T-helper 2 cell treated with Interferon-gamma antibody and Interleukin-4, amounts not matched to agents 5 μg/mL and 100 μg/mL, for 36 hours (primary cell): ENCODE data around the gene TMPRSS13.
A peak's percentile ranks its signal among the peaks of the same experiment; 100 is the strongest.

Experiments
- DNase-seq: peaks from one replicate; pipeline ENCODE4 v3.0.0; 2021; ENCODE audit warnings: low spot score
- H3K27ac Mint-ChIP-seq: one replicate; pipeline ENCODE4 v1.8.0; 2021; ENCODE audit warnings: mild to moderate bottlenecking, mixed read lengths
- H3K27me3 Mint-ChIP-seq: one replicate; pipeline ENCODE4 v1.8.0; 2021; ENCODE audit warnings: low read depth, mixed read lengths
- H3K36me3 Mint-ChIP-seq: one replicate; pipeline ENCODE4 v1.8.0; 2021; ENCODE audit warnings: low read depth, mixed read lengths
- H3K4me1 Mint-ChIP-seq: one replicate; pipeline ENCODE4 v1.8.0; 2021; ENCODE audit warnings: low read depth, mixed read lengths
- H3K4me3 Mint-ChIP-seq: one replicate; pipeline ENCODE4 v1.8.0; 2022; ENCODE audit warnings: mild to moderate bottlenecking, moderate library complexity, mixed read lengths
- H3K9me3 Mint-ChIP-seq: one replicate; pipeline ENCODE4 v1.8.0; 2021; ENCODE audit warnings: mixed read lengths

TMPRSS13 gene

DNA sequence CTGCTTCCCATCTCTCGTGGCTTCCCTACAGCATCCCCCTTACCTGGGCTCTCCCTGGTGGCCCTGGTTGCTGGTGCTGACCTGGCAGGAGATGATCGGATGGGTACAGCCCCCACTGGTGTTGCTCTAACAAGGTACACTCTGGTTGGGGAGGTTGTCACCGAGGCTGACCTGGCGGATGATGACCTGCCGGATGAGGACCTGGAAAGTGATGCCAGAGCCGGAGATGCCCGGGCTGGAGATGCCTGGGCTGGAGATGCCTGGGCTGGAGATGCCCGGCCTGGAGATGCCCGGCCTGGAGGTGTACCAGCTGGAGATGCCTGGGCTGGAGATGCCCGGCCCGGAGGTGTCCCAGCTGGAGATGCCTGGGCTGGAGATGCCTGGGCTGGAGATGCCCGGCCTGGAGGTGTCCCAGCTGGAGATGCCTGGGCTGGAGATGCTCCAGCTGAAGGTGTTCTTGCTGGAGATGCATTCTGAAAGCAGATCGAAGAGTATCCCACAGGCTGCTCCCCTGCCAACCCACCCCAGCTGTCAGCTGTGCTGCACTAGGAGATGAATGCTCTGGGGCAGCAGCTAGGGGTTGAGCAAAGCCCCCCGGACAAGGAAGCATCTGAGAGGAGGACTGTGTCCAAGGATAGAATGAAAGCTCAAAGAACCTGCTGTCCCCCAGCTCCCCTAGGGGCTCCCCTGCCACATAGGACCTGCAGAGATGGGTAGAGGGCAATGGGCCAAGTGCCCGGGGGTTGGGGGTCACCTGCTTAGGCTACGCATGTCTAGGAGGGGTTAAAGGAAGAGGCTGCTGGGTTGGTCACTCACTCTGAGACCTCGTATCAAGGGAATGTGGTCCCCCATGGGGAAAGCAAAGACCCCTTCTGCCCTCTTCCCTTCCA lies 10.6 kb downstream of the TMPRSS13 start:
- H3K9me3 Mint-ChIP-seq, result no peaks in the 10 kb centered on the region
- H3K27me3 Mint-ChIP-seq, result no peaks in the 10 kb centered on the region
- no peaks in the 10 kb centered on the region for H3K36me3 Mint-ChIP-seq
- no peak for DNase-seq
- H3K27ac Mint-ChIP-seq, result no peak overlapping the region
- peaks cover 6% of the 10 kb centered on the region for H3K4me1 Mint-ChIP-seq
- no peak overlapping the region for H3K4me3 Mint-ChIP-seq

DNA sequence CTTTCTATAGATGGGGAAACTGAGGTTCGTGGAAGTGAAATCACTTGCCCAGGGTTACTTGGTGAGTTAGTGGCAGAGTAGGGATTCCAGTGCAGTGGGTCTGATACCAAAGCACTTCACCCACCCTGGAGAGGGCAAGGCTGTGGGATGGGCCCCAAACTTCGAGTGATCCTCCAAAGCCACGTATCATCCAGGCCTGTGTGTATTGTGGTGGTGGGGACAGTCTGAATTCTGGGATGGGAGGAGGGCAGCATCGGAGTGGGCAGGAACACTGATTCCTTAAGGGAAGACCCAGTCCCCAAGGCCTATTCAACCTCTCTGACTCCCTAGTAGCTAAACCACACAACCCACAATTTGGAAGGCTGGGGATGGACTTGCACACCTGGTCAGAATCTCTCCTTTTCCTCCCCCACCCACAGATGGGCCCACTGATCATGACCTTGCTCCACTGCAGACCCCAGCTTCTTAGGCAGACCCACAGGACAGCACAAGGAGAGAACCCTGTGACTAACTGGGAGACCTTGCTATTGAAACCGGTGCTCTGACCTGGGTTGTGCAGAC lies 11.5 kb downstream of the TMPRSS13 start:
- no peak overlapping the region for H3K27ac Mint-ChIP-seq
- no peak overlapping the region for H3K4me3 Mint-ChIP-seq
- H3K9me3 Mint-ChIP-seq, result no peaks in the 10 kb centered on the region
- no peaks in the 10 kb centered on the region for H3K27me3 Mint-ChIP-seq
- H3K36me3 Mint-ChIP-seq, result no peaks in the 10 kb centered on the region
- no peak for DNase-seq
- H3K4me1 Mint-ChIP-seq, result peaks cover 8% of the 10 kb centered on the region

DNA sequence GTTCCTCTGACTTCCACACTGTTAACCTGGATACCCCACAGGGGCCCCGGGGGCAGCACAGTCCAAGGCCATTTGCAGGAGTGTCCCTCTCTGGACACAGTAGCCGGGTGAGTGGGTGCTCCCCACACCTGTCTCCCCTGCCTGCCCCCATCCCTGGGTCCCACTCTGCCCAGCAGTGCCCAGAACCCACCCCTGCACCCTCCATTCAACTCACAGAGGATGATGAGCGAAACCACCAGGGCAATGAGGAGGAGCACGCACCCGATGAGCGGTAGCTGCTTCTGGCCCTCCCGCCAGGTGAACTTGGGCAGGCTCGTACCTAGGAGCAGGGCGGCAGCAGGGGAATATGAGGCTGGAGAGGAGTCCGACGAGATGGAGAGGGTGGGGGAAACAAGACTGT lies 12.2 kb downstream of the TMPRSS13 start:
- no peaks in the 10 kb centered on the region for H3K36me3 Mint-ChIP-seq

DNA sequence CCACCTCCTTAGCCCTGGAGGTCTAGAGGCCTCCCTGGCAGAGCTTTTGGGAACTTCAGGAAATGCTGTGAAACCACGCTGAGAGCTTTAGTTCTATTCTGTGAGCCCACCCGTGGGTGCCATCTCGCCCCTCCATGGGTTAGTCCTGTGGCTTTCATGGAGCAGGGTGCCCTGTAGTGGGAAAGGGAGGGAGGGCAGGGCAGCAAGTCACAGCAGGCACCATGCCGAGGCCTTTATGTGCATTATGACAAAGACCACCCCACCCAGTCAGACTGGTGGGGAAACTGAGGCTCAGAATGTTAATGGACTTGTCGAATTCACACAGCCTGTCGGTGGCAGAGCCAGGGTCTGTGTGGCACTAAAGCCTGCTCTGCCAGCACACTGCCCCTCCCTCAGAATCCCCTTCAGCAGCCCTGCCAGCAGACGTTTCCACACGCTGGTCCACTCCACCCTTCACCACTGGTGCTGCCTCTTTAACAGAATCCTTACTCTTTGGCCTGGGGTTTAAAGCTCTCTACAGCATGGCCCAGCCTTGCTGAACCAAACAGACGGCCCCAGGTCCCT lies 13.4 kb downstream of the TMPRSS13 start:
- no peak overlapping the region for H3K4me3 Mint-ChIP-seq
- no peak for DNase-seq
- H3K27ac Mint-ChIP-seq, result no peak overlapping the region
- H3K27me3 Mint-ChIP-seq, result no peaks in the 10 kb centered on the region
- H3K36me3 Mint-ChIP-seq, result no peaks in the 10 kb centered on the region
- peaks cover 8% of the 10 kb centered on the region for H3K4me1 Mint-ChIP-seq
- no peaks in the 10 kb centered on the region for H3K9me3 Mint-ChIP-seq

More for the DNA sequence above, 12.2 kb downstream of the TMPRSS13 start:
- Mint-ChIP-seq H3K27ac (no peak overlapping the region), H3K9me3 (no peaks in the 10 kb centered on the region), H3K27me3 (no peaks in the 10 kb centered on the region), H3K4me1 (peaks cover 8% of the 10 kb centered on the region), H3K4me3 (no peak overlapping the region)
- DNase-seq, result no peak

GRCh38 chr11:117914991-117915618 lies 14.1 kb downstream of the TMPRSS13 start:
- Mint-ChIP-seq H3K9me3 (no peaks in the 10 kb centered on the region), H3K27me3 (no peaks in the 10 kb centered on the region), H3K4me3 (no peak overlapping the region), H3K36me3 (no peaks in the 10 kb centered on the region), H3K27ac (no peak overlapping the region), H3K4me1 (peaks cover 8% of the 10 kb centered on the region)
- DNase-seq, result no peak

- Mint-ChIP-seq H3K9me3 (no peaks in the 10 kb centered on the region), H3K4me3 (no peak overlapping the region), H3K27ac (no peak overlapping the region), H3K4me1 (peaks cover 2% of the 10 kb centered on the region), H3K36me3 (no peaks in the 10 kb centered on the region), H3K27me3 (no peaks in the 10 kb centered on the region)
- no peak for DNase-seq
Observed at GRCh38 chr11:117914398-117914761, 14.8 kb downstream of the TMPRSS13 start.

DNA sequence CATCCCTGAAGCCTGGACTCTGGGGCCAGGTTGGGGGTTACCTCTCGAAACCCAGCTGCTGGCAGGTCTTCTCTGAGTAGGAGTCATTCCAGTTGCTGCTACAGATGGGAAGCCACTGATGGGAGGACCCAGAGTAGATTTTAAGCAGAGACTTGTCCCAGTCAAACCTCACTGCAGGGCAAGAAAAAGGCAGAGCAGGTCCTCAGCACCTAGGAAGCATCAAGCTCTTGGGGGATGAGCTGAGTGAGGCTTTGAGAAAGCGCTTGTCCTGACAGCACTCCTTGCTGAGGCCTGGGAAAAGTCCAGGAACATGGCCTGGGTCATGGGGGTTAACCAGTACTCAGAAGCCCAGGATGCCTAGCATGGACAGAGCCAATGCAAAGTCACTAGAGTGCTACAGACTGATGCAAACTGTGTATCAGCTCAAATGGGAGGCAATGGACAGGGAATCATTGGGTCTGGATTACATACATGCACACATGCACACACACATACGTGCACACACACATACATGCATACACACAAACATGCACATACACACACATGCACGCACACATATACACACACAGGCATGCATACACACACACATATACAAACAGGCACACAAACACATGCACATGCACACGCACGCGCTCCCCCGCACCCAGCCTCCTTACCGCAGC lies 15.3 kb downstream of the TMPRSS13 start:
- Mint-ChIP-seq H3K9me3 (no peaks in the 10 kb centered on the region), H3K4me1 (peaks cover 5% of the 10 kb centered on the region), H3K4me3 (no peak overlapping the region), H3K27ac (no peak overlapping the region), H3K36me3 (no peaks in the 10 kb centered on the region), H3K27me3 (no peaks in the 10 kb centered on the region)
- DNase-seq, result no peak

GRCh38 chr11:117912497-117912896 lies 16.7 kb downstream of the TMPRSS13 start:
- H3K36me3 Mint-ChIP-seq, result no peaks in the 10 kb centered on the region
- no peaks in the 10 kb centered on the region for H3K9me3 Mint-ChIP-seq
- H3K4me3 Mint-ChIP-seq, result no peak overlapping the region
- no peak overlapping the region for H3K27ac Mint-ChIP-seq
- peaks cover 19% of the 10 kb centered on the region for H3K4me1 Mint-ChIP-seq
- H3K27me3 Mint-ChIP-seq, result no peaks in the 10 kb centered on the region
- DNase-seq, result no peak

DNA sequence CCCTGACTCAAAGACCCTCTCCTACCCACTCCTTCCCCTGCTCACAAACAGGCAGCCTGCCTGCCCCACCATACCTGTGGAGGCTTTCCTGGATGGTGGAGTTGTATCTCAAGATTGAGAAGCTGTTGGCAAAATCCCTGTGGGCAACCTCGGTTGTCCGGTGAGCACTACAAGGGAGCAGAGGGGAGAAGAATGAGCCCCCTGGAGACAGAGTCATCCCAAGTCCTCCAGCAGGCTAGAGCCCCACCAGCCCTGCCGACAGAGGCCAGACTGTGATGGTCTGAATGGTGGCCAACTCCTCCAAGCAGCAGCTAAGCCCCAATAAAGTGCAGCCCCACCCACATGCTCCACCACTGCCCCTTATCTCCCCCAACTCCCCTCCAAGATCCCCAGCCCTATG lies 17.5 kb downstream of the TMPRSS13 start:
- peaks cover 24% of the 10 kb centered on the region for H3K4me1 Mint-ChIP-seq
- H3K36me3 Mint-ChIP-seq, result no peaks in the 10 kb centered on the region
- H3K9me3 Mint-ChIP-seq, result no peaks in the 10 kb centered on the region
- no peak overlapping the region for H3K4me3 Mint-ChIP-seq
- DNase-seq, result no peak
- H3K27me3 Mint-ChIP-seq, result no peaks in the 10 kb centered on the region
- H3K27ac Mint-ChIP-seq, result no peak overlapping the region

GRCh38 chr11:117910941-117911655 lies 18.1 kb downstream of the TMPRSS13 start:
- no peaks in the 10 kb centered on the region for H3K36me3 Mint-ChIP-seq
- H3K9me3 Mint-ChIP-seq, result no peaks in the 10 kb centered on the region
- H3K27ac Mint-ChIP-seq, result no peak overlapping the region
- H3K4me1 Mint-ChIP-seq, result peaks cover 24% of the 10 kb centered on the region
- no peak overlapping the region for H3K4me3 Mint-ChIP-seq
- DNase-seq, result no peak
- no peaks in the 10 kb centered on the region for H3K27me3 Mint-ChIP-seq

- H3K4me1 Mint-ChIP-seq, result peaks cover 24% of the 10 kb centered on the region
- H3K9me3 Mint-ChIP-seq, result no peaks in the 10 kb centered on the region
- H3K27me3 Mint-ChIP-seq, result no peaks in the 10 kb centered on the region
- DNase-seq, result no peak
- H3K27ac Mint-ChIP-seq, result no peak overlapping the region
- H3K36me3 Mint-ChIP-seq, result no peaks in the 10 kb centered on the region
- no peak overlapping the region for H3K4me3 Mint-ChIP-seq
Observed at GRCh38 chr11:117910525-117910924, 18.7 kb downstream of the TMPRSS13 start.

DNA sequence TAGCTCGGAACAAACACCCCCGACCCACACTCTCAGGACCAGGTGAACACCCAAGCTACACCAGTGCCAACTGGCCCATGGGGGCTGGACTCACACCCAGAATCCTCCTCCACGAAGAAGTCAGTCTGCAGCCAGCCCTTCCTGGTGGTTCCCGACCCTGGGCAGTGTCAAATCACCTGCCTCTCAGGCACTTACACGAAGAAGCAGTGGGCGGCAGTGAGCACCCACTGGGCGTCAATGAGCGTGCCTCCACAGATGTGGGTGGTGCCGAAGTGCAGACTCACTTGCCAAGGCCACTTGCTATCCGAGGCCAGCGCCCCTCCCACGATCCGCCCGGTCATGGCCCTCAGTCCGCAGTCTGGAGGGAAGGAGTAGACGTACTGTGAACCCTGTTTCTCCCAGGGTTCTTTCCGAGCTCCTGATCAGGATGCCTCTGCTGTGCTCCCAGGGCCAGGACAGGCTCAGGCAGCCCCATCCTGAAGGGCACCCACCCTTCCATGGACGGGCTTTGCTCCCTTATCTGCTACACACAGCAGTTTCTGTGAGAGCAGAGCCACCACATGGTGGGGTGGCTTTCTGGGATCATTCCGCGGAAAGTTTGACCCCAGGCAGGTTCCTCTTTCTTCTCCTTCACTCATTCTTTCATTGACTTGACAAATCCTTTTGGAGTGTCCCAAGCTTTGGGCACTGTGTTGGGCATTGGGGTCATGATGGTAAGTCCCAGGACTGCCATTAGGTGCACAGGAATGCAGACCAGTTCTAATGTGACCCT lies 19.4 kb downstream of the TMPRSS13 start:
- Mint-ChIP-seq H3K36me3 (no peaks in the 10 kb centered on the region), H3K27me3 (no peaks in the 10 kb centered on the region), H3K27ac (peak overlapping the region; percentile 7), H3K4me3 (no peak overlapping the region), H3K4me1 (peaks cover 26% of the 10 kb centered on the region), H3K9me3 (no peaks in the 10 kb centered on the region)
- no peak for DNase-seq
